Measurements from ENCODE around the gene USP21.

USP21 gene

DNA sequence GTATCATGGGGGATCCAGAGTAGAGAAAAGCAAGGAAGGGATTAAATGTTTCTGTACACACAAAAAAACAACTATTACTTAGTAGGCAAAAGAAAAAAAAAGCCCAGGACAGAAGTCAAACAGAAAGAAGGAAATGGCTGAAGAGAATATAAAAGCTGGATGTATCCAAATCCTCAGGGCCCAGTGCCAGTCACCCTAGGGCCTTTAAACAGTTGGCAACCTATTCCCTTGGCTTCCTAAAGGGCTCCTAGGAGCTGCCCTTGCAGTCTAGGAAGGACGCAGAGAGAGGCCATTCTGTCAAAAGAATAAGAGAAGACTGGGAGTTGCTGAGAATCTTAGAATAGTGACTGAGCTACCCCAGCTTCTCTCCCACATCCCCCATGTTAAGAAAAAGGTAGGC is 13.0 kb downstream of the USP21 start:
- H3K4me1 ChIP-seq (ENCODE audit: insufficient read depth, low read length, severe bottlenecking): peaks cover 19% of the 10 kb centered on the region
- H3K27me3 ChIP-seq (ENCODE audit: insufficient read depth, low read length): no peaks in the 10 kb centered on the region
- H2AFZ ChIP-seq (ENCODE audit: low read length): no peak overlapping the region
- no peaks in the 10 kb centered on the region for H3K9me2 ChIP-seq (ENCODE audit: low read depth, low read length)
- H3K4me3 ChIP-seq (ENCODE audit: low read depth, low read length, poor library complexity, severe bottlenecking): no peak overlapping the region
- no peak overlapping the region for H3K9ac ChIP-seq (ENCODE audit: low read length)
- H3F3A ChIP-seq (ENCODE audit: insufficient read depth, low read length): no peaks in the 10 kb centered on the region
- no peak overlapping the region for H3K4me2 ChIP-seq (ENCODE audit: low read length)
- peaks cover 64% of the 10 kb centered on the region for H3K36me3 ChIP-seq (ENCODE audit: insufficient read depth, low read length)
- no peak overlapping the region for H3K27ac ChIP-seq (ENCODE audit: low read depth, low read length, poor library complexity, severe bottlenecking)
- H3K9me3 ChIP-seq (ENCODE audit: low read length): no peaks in the 10 kb centered on the region
- no peak for TF ChIP-seq EZH2 (IDR thresholded peaks at IDR 0.05; ENCODE audit: borderline replicate concordance, low read length)
- TF ChIP-seq, protein P1, sequence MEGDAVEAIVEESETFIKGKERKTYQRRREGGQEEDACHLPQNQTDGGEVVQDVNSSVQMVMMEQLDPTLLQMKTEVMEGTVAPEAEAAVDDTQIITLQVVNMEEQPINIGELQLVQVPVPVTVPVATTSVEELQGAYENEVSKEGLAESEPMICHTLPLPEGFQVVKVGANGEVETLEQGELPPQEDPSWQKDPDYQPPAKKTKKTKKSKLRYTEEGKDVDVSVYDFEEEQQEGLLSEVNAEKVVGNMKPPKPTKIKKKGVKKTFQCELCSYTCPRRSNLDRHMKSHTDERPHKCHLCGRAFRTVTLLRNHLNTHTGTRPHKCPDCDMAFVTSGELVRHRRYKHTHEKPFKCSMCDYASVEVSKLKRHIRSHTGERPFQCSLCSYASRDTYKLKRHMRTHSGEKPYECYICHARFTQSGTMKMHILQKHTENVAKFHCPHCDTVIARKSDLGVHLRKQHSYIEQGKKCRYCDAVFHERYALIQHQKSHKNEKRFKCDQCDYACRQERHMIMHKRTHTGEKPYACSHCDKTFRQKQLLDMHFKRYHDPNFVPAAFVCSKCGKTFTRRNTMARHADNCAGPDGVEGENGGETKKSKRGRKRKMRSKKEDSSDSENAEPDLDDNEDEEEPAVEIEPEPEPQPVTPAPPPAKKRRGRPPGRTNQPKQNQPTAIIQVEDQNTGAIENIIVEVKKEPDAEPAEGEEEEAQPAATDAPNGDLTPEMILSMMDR (IDR thresholded peaks at IDR 0.05; ENCODE audit: low read length): no peak
- H3K79me2 ChIP-seq (ENCODE audit: insufficient read depth, low read length): no peaks in the 10 kb centered on the region
- no peaks in the 10 kb centered on the region for H4K20me1 ChIP-seq (ENCODE audit: insufficient read depth, low read length)

DNA sequence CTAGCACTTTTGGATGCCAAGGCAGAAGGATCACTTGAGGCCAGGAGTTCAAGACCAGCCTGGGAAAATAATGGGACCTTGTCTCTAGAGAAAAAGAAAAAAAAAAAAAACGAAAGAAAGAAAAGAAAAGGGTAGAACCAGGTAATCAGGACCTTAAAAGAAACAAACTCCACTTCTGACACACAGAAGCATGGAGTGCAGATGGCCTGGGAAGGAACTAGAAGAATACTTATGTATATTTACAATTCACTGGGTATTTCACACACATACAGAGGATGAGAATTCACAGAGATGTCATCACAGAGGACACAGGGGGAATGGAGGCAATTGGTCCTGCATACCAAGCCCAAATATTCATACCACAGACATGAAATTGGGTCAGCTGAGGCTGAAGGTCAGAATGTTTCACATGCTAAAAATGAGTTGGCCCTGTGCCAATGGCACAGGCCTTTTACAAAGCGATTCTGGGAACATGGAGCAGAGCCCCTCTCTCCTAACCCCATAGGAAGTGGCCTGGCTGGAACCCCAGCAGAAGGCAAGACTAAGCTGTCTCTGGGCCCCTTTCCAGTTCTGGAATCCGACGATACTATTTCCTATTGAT is 13.6 kb downstream of the USP21 start:
- H3K4me2 ChIP-seq (ENCODE audit: low read length): no peak overlapping the region
- H3K27me3 ChIP-seq (ENCODE audit: insufficient read depth, low read length): no peaks in the 10 kb centered on the region
- H3K4me3 ChIP-seq (ENCODE audit: low read depth, low read length, poor library complexity, severe bottlenecking): no peak overlapping the region
- no peaks in the 10 kb centered on the region for H3K9me3 ChIP-seq (ENCODE audit: low read length)
- H4K20me1 ChIP-seq (ENCODE audit: insufficient read depth, low read length): no peaks in the 10 kb centered on the region
- no peak overlapping the region for H3K9ac ChIP-seq (ENCODE audit: low read length)
- no peaks in the 10 kb centered on the region for H3F3A ChIP-seq (ENCODE audit: insufficient read depth, low read length)
- peaks cover 64% of the 10 kb centered on the region for H3K36me3 ChIP-seq (ENCODE audit: insufficient read depth, low read length)
- no peak for TF ChIP-seq EZH2 (IDR thresholded peaks at IDR 0.05; ENCODE audit: borderline replicate concordance, low read length)
- TF ChIP-seq, protein P1 (IDR thresholded peaks at IDR 0.05; ENCODE audit: low read length): no peak
- H3K27ac ChIP-seq (ENCODE audit: low read depth, low read length, poor library complexity, severe bottlenecking): no peak overlapping the region
- H2AFZ ChIP-seq (ENCODE audit: low read length): no peak overlapping the region
- H3K4me1 ChIP-seq (ENCODE audit: insufficient read depth, low read length, severe bottlenecking): peaks cover 23% of the 10 kb centered on the region
- no peaks in the 10 kb centered on the region for H3K9me2 ChIP-seq (ENCODE audit: low read depth, low read length)
- no peaks in the 10 kb centered on the region for H3K79me2 ChIP-seq (ENCODE audit: insufficient read depth, low read length)

DNA sequence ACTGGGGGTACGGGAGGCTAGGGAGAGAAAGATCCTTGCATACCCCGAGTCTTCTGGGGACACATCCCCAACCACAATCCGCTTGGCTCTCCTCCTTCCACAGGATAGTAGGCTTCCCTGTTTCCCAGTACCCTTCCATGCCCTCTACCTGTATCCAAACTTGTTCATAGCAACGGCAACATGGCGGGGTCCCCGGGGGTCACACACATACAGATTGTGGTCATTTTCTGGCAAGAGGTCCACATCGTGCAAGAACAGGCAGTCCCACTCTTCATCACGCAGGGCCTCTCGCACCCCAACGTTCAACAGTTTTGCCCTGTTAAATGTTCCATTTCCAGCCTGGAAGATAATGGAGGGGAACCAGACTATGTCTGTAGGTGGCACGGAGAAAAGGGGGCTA is 14.4 kb downstream of the USP21 start:
- Histone ChIP-seq H3K79me2 (ENCODE audit: insufficient read depth, low read length) (no peaks in the 10 kb centered on the region), H3K9me3 (ENCODE audit: low read length) (no peaks in the 10 kb centered on the region), H3K4me2 (ENCODE audit: low read length) (no peak overlapping the region), H3K27ac (ENCODE audit: low read depth, low read length, poor library complexity, severe bottlenecking) (no peak overlapping the region), H3K9me2 (ENCODE audit: low read depth, low read length) (no peaks in the 10 kb centered on the region), H2AFZ (ENCODE audit: low read length) (no peak overlapping the region), H3K4me3 (ENCODE audit: low read depth, low read length, poor library complexity, severe bottlenecking) (no peak overlapping the region), H3K36me3 (ENCODE audit: insufficient read depth, low read length) (peaks cover 64% of the 10 kb centered on the region), H3K9ac (ENCODE audit: low read length) (no peak overlapping the region), H4K20me1 (ENCODE audit: insufficient read depth, low read length) (no peaks in the 10 kb centered on the region), H3K4me1 (ENCODE audit: insufficient read depth, low read length, severe bottlenecking) (peaks cover 31% of the 10 kb centered on the region), H3F3A (ENCODE audit: insufficient read depth, low read length) (no peaks in the 10 kb centered on the region), H3K27me3 (ENCODE audit: insufficient read depth, low read length) (no peaks in the 10 kb centered on the region)
- TF ChIP-seq EZH2 (IDR thresholded peaks at IDR 0.05; ENCODE audit: borderline replicate concordance, low read length): no peak
- TF ChIP-seq, protein P1 (IDR thresholded peaks at IDR 0.05; ENCODE audit: low read length): no peak

Data from OCI-LY1 (cell line).